ENCODE results near the gene TRIM17. TPM values are rescaled to one million over a fixed set of nuclear protein-coding genes. Genes with fewer than 3 reads are reported as not detected.

TRIM17 gene
- total RNA-seq, 2 experiments from 2014 or later: 2.6 to 2.8 TPM

DNA sequence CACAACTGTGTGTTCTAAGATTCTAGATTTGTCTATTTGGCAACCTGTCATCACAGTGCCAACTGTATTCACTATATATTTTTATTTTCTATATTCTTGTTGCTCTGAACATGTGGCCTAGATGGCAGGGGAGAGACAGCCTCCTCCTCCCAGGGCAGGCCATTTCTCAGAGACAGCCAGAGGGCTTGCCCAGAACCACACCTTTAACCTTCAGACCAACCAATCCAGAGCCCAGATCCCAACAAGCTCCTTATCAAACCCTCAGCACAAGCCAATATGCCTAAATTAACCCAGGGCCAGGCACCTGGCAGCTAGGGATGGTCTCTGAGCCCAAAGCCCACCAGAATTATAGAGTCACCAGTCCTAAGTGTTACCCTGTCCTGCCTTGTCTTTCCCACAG, 29.3 kb downstream of the TRIM17 start:
- DNase-seq: no peak

DNA sequence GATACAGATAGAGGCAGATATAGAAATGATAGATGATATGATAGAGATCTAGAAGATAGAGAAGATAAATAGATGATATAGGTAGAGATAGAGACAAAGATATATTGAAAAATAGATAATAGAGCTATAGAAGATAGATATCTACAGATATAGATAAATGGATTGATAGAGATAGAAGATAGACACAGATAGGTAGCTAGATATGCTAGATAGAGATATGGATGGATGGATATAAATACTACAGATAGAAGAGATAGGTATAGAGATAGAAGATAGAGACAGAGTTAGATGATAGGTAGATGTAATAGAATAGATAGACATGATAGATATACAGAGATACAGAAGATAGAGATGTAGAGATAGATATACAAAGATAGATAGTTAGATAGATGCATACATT, 31.4 kb downstream of the TRIM17 start:
- ATAC-seq (no peak), DNase-seq (no peak)
- no peaks in the 10 kb centered on the region for H3K9me3 Mint-ChIP-seq (ENCODE audit: low read depth)
- H3K4me1 Mint-ChIP-seq: no peaks in the 10 kb centered on the region
- no peaks in the 10 kb centered on the region for H3K36me3 Mint-ChIP-seq
- no peak overlapping the region for H3K4me3 Mint-ChIP-seq
- peaks cover 27% of the 10 kb centered on the region for H3K27me3 Mint-ChIP-seq
- CTCF ChIA-PET: no interaction called here
- no peak overlapping the region for H3K27ac Mint-ChIP-seq

More for the DNA sequence above, 29.3 kb downstream of the TRIM17 start:
- Mint-ChIP-seq H3K4me1 (no peaks in the 10 kb centered on the region), H3K27me3 (peaks cover 13% of the 10 kb centered on the region), H3K4me3 (no peak overlapping the region), H3K9me3 (ENCODE audit: low read depth) (no peaks in the 10 kb centered on the region), H3K27ac (no peak overlapping the region), H3K36me3 (no peaks in the 10 kb centered on the region)
- CTCF ChIA-PET: no interaction called here
- ATAC-seq: no peak

DNA sequence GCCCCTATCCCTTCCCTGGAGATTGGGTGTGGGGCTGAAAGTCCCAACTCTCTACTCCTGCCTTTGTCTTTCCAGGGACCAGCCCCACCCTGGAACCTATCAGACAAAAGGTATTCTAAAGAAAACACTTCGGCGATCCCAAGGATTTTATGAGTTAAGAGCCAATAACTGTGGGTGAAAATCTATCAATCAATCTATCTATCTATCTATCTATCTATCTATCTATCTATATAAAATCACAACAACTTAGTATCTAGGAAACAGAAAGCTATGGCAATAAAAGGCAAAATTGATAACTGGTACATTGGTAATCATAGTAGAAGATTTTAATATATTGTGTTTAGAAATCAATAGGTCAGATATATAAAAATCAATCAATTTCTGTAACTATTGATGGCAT, 32.9 kb downstream of the TRIM17 start:
- CTCF ChIA-PET: no interaction called here
- Mint-ChIP-seq H3K36me3 (no peaks in the 10 kb centered on the region), H3K27ac (no peak overlapping the region), H3K9me3 (ENCODE audit: low read depth) (no peaks in the 10 kb centered on the region), H3K4me1 (peaks cover 4% of the 10 kb centered on the region), H3K4me3 (no peak overlapping the region), H3K27me3 (peaks cover 41% of the 10 kb centered on the region)
- no peak for DNase-seq
- no peak for ATAC-seq

DNA sequence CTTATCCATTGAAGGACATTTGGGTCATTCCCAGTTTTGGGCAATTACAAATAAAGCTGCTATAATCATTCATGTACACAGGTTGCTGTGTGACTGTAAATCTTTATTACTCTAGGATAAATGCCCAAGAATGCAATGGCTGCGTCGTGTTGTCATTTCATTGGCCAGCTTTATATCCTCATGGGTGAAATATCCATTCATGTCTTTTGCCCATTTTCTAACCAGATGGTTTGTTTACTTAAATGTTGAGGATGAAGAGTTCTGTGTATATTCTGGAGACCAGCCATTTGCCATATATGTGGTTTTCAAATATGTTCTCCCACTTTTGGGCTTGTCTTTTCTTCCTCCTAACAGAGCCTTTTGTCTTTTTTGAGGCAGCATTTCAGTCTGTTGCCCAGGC, 35.3 kb downstream of the TRIM17 start:
- H3K36me3 Mint-ChIP-seq: no peaks in the 10 kb centered on the region
- CTCF ChIA-PET: no interaction called here
- no peak overlapping the region for H3K4me3 Mint-ChIP-seq
- peaks cover 42% of the 10 kb centered on the region for H3K27me3 Mint-ChIP-seq
- ATAC-seq: no peak
- H3K9me3 Mint-ChIP-seq (ENCODE audit: low read depth): no peaks in the 10 kb centered on the region
- H3K27ac Mint-ChIP-seq: no peak overlapping the region
- no peak for DNase-seq
- H3K4me1 Mint-ChIP-seq: peaks cover 7% of the 10 kb centered on the region

DNA sequence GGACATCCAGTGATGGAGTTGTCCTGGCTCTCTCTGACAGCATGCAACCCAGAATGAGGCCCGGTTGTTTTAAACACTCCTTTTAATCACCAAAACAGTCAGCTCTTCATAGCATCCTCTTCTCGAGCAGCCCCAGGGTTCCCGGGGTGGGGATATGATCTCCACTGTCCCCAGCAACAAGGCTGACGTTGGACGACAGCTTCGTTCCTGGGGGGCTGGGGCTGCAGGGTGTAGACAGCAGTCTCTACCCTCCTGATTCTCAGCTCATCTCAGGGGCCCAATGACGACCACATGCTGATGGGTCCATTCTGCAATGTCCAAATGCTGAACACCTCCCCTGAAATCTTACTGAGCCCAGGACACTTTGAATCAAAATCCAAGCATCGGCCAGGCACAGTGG, 37.0 kb downstream of the TRIM17 start:
- H3K36me3 Mint-ChIP-seq: no peaks in the 10 kb centered on the region
- no peak overlapping the region for H3K27ac Mint-ChIP-seq
- DNase-seq (no peak), ATAC-seq (no peak)
- H3K27me3 Mint-ChIP-seq: peaks cover 34% of the 10 kb centered on the region
- H3K9me3 Mint-ChIP-seq (ENCODE audit: low read depth): no peaks in the 10 kb centered on the region
- H3K4me3 Mint-ChIP-seq: no peak overlapping the region
- CTCF ChIA-PET: interaction anchor here (1.0 to 1.4 kb wide), 4 partner anchors 44 to 213 kb away, joined by 3 to 4 read pairs (median 3); no protein-coding TSS in a partner anchor
- peaks cover 7% of the 10 kb centered on the region for H3K4me1 Mint-ChIP-seq

DNA sequence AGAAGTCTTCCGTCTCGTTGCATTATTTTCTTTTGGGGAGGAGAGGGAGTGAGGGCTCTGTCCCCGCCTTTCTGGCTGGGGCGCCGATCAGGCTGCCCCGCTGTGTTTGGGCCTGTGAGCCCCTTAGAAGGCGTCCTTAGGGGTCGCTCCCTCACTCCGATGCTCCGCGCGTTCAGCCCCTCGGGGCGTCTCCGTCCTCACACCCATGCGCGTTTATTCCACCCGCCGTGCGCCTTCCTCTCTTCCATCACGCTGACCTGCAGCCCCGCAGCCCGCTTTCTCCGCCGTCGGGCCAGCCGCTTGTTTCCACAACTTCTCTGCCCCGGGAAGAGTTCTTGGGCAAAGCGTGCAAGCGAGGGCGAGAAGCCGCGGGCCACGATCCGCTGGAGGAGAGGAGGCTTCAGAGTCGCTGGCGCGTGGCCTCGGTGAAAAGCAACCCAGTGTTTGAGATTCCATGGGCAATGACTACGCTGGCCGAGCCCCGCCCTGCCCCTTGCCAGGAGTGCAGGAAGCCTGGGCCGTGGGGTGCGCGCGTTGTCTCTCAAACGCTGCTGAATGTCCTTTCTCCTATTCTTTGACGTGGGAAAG, 37.7 kb downstream of the TRIM17 start:
- H3K4me1 Mint-ChIP-seq: peaks cover 7% of the 10 kb centered on the region
- peak overlapping the region; percentile 74 for H3K4me3 Mint-ChIP-seq
- DNase-seq (no peak), ATAC-seq (peak; percentile 9)
- CTCF ChIA-PET: interaction anchor here (1.0 to 1.4 kb wide), 4 partner anchors 44 to 212 kb away, joined by 3 to 4 read pairs (median 3); no protein-coding TSS in a partner anchor
- no peaks in the 10 kb centered on the region for H3K9me3 Mint-ChIP-seq (ENCODE audit: low read depth)
- no peak overlapping the region for H3K27ac Mint-ChIP-seq
- no peaks in the 10 kb centered on the region for H3K36me3 Mint-ChIP-seq
- peaks cover 34% of the 10 kb centered on the region for H3K27me3 Mint-ChIP-seq

DNA sequence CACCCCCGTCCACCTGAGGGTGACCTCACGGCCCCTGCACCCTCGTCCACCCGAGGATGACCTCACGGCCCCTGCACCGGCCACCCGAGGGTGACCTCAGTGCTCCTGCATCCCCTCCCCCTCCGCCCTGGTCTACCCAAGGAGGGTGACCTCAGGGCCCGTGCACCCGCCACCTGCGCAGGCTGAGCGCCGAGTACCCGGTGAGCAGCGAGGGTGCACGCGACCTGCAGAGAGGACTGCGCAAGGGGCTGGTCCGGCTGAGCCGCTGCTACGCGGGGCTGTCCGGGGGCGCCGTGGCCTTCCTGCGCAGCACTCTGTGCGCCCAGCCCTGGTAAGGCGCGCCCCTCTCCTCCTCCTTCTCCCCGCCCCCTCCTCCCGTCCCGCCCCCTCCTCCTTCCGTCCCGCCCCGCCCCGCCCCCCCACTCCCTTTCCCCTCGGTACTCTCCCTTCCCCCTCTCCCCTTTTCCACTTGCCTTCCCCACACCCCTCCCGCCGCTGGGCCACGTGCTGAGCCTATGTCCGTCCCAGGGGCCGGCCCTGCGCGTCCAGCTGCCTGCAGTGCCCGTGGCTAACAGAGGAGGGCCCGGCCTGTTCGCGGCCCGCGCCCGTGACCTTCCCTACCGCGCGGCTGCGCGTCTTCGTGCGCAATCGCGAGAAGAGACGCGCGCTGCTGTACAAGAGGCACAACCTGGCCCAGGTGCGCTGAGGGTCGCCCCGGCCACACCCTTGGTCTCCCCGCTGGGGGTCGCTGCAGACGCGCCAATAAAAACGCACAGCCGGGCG, 38.4 kb downstream of the TRIM17 start:
- Mint-ChIP-seq H3K27me3 (peaks cover 34% of the 10 kb centered on the region), H3K4me1 (peaks cover 7% of the 10 kb centered on the region), H3K4me3 (peak overlapping the region; percentile 74), H3K9me3 (ENCODE audit: low read depth) (no peaks in the 10 kb centered on the region), H3K36me3 (no peaks in the 10 kb centered on the region), H3K27ac (no peak overlapping the region)
- ATAC-seq (peak; percentile 68), DNase-seq (peak; percentile 76)
- CTCF ChIA-PET: interaction anchor here (1.1 kb wide), 1 partner anchor 212 kb away, joined by 3 read pairs; no protein-coding TSS in a partner anchor

DNA sequence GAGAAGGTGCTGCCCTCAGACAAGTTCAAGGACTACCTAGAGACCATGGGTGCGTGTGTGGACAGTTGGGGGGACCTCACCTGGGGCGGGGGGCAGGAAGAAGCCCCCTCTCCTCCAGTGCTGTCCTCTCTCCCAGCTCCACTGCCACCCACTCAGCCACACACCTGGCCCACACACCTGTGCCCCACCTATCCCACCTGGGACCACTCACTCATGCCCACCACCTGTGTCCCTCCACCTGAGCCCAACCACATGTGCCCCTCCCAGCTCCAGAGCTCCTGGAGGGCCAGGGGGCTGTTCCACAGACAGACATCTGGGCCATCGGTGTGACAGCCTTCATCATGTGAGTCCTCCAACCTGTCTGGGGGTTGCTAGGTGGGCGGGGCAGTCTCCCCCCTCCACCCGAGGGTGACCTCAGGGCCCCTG, 39.0 kb downstream of the TRIM17 start:
- no peaks in the 10 kb centered on the region for H3K9me3 Mint-ChIP-seq (ENCODE audit: low read depth)
- CTCF ChIA-PET: no interaction called here
- no peak for DNase-seq
- no peak for ATAC-seq
- peaks cover 34% of the 10 kb centered on the region for H3K27me3 Mint-ChIP-seq
- H3K36me3 Mint-ChIP-seq: no peaks in the 10 kb centered on the region
- no peak overlapping the region for H3K27ac Mint-ChIP-seq
- H3K4me3 Mint-ChIP-seq: no peak overlapping the region
- peaks cover 7% of the 10 kb centered on the region for H3K4me1 Mint-ChIP-seq

DNA sequence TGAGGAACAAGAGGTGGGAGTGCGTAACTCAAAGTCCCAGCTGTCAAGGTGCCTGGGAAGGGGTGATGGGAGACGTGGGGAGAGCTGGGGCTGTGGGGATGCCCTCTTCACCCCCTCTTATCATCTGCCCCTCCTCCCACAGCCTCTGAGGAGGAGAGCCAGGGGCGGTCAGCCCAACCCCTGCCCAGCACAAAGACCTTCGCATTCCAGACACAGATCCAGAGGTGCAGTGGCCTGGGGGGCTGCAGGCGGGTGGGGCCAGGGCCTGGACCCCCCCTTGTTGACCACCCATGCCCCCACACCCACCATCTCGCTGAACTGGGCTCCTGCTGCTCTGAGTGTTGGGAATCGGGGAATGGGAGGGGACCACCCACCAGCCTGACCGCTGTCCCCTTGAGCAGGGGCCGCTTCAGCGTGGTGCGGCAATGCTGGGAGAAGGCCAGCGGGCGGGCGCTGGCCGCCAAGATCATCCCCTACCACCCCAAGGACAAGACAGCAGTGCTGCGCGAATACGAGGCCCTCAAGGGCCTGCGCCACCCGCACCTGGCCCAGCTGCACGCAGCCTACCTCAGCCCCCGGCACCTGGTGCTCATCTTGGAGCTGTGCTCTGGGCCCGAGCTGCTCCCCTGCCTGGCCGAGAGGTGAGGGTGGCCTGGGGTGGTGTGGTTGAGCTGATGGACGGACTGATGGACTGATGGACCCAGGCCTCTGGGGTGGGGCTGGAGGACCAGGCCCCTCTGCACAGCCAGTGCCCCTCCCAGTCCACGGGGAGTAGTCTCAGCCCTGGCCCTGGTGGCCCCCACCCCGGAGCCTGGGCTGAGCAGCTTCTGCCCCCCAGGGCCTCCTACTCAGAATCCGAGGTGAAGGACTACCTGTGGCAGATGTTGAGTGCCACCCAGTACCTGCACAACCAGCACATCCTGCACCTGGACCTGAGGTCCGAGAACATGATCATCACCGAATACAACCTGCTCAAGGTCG, 39.7 kb downstream of the TRIM17 start:
- CTCF ChIA-PET: interaction anchor here (0.9 to 1.5 kb wide), 2 partner anchors 18 to 28 kb away, joined by 3 read pairs; no protein-coding TSS in a partner anchor
- Mint-ChIP-seq H3K4me3 (no peak overlapping the region), H3K9me3 (ENCODE audit: low read depth) (no peaks in the 10 kb centered on the region), H3K27me3 (peaks cover 31% of the 10 kb centered on the region), H3K4me1 (peaks cover 7% of the 10 kb centered on the region), H3K27ac (no peak overlapping the region), H3K36me3 (no peaks in the 10 kb centered on the region)
- DNase-seq (no peak), ATAC-seq (no peak)

DNA sequence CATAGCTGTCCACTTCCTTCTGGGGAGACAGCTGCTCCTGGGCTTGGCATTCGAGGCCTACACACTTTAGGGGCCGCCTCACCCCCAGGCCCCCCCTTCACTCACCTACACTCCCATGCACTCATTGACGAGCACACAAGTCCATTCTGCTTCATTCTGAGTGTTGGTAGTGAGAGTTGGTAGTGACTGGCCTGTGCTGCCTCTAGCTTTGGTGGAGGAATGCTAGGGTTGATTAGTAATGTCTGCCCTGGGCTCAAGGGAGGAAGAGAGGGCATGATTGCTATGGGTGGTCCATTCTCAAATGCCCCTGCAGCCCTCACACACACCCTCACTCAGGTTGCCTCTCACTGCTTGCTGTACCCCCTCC, 40.4 kb downstream of the TRIM17 start:
- no peaks in the 10 kb centered on the region for H3K9me3 Mint-ChIP-seq (ENCODE audit: low read depth)

DNA sequence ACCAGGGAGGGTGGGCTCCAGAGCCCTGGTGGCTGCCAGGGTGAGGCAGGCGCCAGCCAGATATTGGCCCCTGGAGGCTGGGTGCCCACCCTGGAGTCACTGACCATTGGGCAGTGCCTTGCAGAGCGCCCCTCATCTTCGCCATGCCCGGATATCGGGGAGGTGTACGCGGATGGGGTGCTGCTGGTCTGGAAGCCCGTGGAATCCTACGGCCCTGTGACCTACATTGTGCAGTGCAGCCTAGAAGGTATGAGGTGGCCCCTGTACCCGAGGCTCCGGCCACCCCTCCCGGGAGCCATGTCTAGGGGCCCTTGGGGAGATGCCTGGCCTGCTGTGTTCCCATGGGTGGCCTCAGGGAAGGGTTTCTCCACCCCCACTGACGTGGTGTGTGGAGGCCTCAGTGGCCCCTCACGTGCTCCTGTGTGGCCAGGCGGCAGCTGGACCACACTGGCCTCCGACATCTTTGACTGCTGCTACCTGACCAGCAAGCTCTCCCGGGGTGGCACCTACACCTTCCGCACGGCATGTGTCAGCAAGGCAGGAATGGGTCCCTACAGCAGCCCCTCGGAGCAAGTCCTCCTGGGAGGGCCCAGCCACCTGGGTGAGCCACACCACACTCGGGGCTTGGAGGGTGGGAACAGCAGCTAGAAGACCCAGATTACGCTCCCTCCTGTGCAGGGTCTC, 40.9 kb downstream of the TRIM17 start:
- DNase-seq: no peak
- CTCF ChIA-PET: interaction anchor here (0.9 to 1.5 kb wide), 2 partner anchors 17 to 29 kb away, joined by 3 read pairs; no protein-coding TSS in a partner anchor
- no peak overlapping the region for H3K27ac Mint-ChIP-seq
- H3K36me3 Mint-ChIP-seq: no peaks in the 10 kb centered on the region
- H3K27me3 Mint-ChIP-seq: peaks cover 22% of the 10 kb centered on the region
- H3K4me3 Mint-ChIP-seq: no peak overlapping the region
- no peaks in the 10 kb centered on the region for H3K9me3 Mint-ChIP-seq (ENCODE audit: low read depth)
- peaks cover 7% of the 10 kb centered on the region for H3K4me1 Mint-ChIP-seq
- no peak for ATAC-seq

More for the DNA sequence above, 40.4 kb downstream of the TRIM17 start:
- peaks cover 27% of the 10 kb centered on the region for H3K27me3 Mint-ChIP-seq
- DNase-seq: no peak
- peaks cover 7% of the 10 kb centered on the region for H3K4me1 Mint-ChIP-seq
- no peak overlapping the region for H3K27ac Mint-ChIP-seq
- CTCF ChIA-PET: interaction anchor here (0.9 to 1.5 kb wide), 2 partner anchors 18 to 29 kb away, joined by 3 read pairs; no protein-coding TSS in a partner anchor
- ATAC-seq: no peak
- no peak overlapping the region for H3K4me3 Mint-ChIP-seq
- H3K36me3 Mint-ChIP-seq: no peaks in the 10 kb centered on the region

DNA sequence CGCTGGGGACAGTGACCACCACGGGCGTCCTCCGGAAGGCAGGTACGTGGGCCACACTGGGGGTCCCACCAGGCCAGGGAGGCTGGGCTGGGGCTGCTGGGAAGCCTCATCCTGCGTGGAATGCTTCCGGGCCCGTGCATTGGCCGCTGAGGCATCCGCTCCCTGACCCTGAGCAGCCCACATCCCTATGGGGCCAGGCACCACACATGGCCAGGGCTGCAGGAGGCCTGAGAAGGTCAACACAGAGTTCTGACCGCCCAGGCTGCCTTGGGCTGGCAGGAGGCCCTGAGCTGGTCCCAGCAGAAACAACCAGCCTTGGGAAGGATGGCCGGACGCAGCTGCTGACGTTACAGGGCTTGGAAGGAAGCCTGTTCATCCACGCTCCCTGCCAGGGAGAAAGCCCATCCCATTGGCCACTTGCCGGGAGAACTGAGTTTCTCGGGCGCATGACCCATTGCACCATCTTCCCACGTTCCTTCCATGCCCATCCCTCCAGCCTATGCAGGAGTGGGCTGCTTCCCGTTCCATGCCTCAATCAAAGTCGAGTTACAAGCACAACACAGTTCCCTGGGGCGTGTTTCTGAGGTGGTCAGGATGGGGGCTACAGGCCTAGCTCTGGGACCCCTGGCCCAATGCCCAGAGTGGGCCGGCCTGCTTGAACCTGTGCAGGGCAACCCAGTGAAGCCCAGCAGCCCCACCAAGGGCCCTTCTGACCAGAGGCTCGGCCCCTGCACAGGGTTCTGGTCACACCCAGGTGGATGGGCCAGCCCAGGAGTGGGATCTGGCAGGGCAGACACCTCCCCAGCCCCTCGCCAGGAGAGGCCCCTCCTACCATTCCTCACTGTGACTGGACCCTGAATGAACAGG, 41.7 kb downstream of the TRIM17 start:
- peaks cover 14% of the 10 kb centered on the region for H3K27me3 Mint-ChIP-seq
- no peaks in the 10 kb centered on the region for H3K36me3 Mint-ChIP-seq
- no peaks in the 10 kb centered on the region for H3K9me3 Mint-ChIP-seq (ENCODE audit: low read depth)
- peaks cover 7% of the 10 kb centered on the region for H3K4me1 Mint-ChIP-seq
- DNase-seq: no peak
- no peak overlapping the region for H3K27ac Mint-ChIP-seq
- CTCF ChIA-PET: interaction anchor here (1.1 kb wide), 1 partner anchor 97 kb away, joined by 3 read pairs; no protein-coding TSS in a partner anchor
- ATAC-seq: no peak
- no peak overlapping the region for H3K4me3 Mint-ChIP-seq

Data from activated CD8-positive, alpha-beta memory T cell treated with anti-CD3 and anti-CD28 coated beads, Interleukin-2, amount 10 ng/mL, durations not matched to agents 7 days and 5 days (primary cell).